ENCODE results near the gene TBKBP1.

DNA sequence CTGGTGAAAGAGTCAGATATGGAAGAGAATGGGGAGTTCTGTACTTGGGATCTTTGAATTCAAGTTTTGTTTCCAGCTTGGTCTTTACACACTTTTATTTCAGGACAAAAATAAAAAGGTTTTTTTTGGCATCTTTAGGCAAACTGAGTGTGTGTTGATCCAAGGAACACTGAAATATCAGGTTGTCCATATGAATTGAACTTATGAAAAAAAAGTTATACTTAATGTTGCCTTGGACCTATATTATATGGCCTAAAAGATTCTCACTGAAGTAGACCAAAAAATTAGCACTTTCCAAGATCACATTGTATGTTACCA lies 29.4 kb upstream of the TBKBP1 start:
- TF ChIP-seq POLR2A (IDR thresholded peaks at IDR 0.05): no peak
- TF ChIP-seq, protein P1, sequence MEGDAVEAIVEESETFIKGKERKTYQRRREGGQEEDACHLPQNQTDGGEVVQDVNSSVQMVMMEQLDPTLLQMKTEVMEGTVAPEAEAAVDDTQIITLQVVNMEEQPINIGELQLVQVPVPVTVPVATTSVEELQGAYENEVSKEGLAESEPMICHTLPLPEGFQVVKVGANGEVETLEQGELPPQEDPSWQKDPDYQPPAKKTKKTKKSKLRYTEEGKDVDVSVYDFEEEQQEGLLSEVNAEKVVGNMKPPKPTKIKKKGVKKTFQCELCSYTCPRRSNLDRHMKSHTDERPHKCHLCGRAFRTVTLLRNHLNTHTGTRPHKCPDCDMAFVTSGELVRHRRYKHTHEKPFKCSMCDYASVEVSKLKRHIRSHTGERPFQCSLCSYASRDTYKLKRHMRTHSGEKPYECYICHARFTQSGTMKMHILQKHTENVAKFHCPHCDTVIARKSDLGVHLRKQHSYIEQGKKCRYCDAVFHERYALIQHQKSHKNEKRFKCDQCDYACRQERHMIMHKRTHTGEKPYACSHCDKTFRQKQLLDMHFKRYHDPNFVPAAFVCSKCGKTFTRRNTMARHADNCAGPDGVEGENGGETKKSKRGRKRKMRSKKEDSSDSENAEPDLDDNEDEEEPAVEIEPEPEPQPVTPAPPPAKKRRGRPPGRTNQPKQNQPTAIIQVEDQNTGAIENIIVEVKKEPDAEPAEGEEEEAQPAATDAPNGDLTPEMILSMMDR (IDR thresholded peaks at IDR 0.05): no peak

Data from esophagus squamous epithelium (tissue), 4 donors.